Effector memory CD4-positive, alpha-beta T cell (primary cell): Measurements from ENCODE around the gene GHRHR.

Source experiments
- DNase-seq, 3 donors: peaks; one replicate each; pipeline ENCODE4 v3.0.0-alpha.2; 2020
- H3K27ac ChIP-seq: 2 replicates; pipeline ENCODE4 v1.7.0; 2013; ENCODE audit warnings: mild to moderate bottlenecking, low read length, moderate library complexity; ENCODE audit not compliant: insufficient read depth, poor library complexity, severe bottlenecking
- H3K27me3 ChIP-seq: replicated peaks from 2 replicates; pipeline ENCODE4 v1.7.0; 2013; ENCODE audit warnings: mild to moderate bottlenecking, low read length; ENCODE audit not compliant: insufficient read depth, control insufficient read depth, poor library complexity, severe bottlenecking
- H3K36me3 ChIP-seq: 2 replicates; pipeline ENCODE4 v1.7.0; 2013; ENCODE audit warnings: mild to moderate bottlenecking, low read length, moderate library complexity; ENCODE audit not compliant: control insufficient read depth, insufficient read depth
- H3K4me1 ChIP-seq: 2 replicates; pipeline ENCODE4 v1.7.0; 2013; ENCODE audit warnings: low read length, mild to moderate bottlenecking; ENCODE audit not compliant: control insufficient read depth, insufficient read depth, poor library complexity, severe bottlenecking
- H3K4me3 ChIP-seq: 2 replicates; pipeline ENCODE4 v1.7.0; 2013; ENCODE audit warnings: low read length, low read depth, mild to moderate bottlenecking; ENCODE audit not compliant: insufficient read depth, poor library complexity, severe bottlenecking
- H3K9me3 ChIP-seq: 2 replicates; pipeline ENCODE4 v1.7.0; 2013; ENCODE audit warnings: mild to moderate bottlenecking, low read length, moderate library complexity; ENCODE audit not compliant: control insufficient read depth

The GHRHR gene

DNA sequence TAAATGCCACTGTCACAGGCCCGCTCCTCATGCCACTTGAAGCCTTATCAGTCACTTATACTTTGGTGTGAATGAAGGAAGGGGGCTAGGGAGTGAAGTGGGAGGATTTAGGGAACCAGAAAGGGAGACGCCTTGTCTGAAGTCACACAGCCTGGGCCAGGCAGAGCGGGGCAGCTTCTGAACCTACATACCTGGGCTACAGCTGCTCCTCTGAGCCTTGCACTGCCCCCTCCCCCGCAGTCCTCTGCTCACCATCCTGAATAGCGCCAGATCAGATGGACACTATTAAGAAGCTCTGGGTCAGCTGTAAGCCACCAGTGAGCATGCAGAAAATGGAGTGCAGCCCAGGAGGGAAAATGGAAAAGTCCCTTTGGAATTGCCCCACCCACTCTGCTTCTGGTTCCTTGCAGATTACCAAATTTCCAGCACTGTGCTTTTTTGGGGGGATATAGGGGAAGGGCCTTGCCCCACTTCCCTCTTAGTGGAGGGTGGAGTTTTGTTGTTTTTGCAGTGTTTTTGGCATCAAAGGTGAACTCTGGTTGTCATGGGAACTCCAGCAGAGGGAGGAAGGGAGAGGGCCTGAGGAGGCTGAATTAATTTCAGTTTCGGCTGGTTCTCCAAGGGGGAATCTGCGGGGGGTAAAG, 53.4 kb downstream of the GHRHR start:
- Histone ChIP-seq H3K27me3 (no peaks in the 10 kb centered on the region), H3K27ac (no peak overlapping the region), H3K4me3 (no peak overlapping the region), H3K4me1 (peaks cover 3% of the 10 kb centered on the region), H3K9me3 (no peaks in the 10 kb centered on the region), H3K36me3 (no peaks in the 10 kb centered on the region)
- no peak for DNase-seq

DNA sequence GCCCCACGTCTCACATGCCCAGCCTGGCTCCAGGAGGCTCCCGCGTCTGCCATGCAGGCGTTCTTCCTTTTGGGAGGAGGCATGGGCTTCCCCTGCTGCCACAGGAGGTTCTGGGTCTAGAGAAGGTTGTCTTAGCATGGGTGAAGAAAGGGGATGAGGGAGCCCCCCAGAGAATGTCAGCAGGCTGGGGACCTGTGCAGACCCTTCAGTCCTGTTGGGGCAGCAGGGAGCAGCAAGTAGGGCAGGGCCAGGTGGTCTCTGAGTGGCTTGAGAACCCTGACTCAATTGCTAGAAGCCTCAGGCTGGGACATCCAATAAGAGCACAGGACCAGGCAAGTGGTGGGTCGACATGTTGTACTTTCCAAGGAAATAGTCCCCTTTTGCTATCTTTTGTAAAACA, 54.0 kb downstream of the GHRHR start:
- no peak overlapping the region for H3K27ac ChIP-seq
- peaks cover 3% of the 10 kb centered on the region for H3K4me1 ChIP-seq
- no peaks in the 10 kb centered on the region for H3K36me3 ChIP-seq
- no peaks in the 10 kb centered on the region for H3K9me3 ChIP-seq
- no peaks in the 10 kb centered on the region for H3K27me3 ChIP-seq
- H3K4me3 ChIP-seq: no peak overlapping the region
- DNase-seq: no peak

DNA sequence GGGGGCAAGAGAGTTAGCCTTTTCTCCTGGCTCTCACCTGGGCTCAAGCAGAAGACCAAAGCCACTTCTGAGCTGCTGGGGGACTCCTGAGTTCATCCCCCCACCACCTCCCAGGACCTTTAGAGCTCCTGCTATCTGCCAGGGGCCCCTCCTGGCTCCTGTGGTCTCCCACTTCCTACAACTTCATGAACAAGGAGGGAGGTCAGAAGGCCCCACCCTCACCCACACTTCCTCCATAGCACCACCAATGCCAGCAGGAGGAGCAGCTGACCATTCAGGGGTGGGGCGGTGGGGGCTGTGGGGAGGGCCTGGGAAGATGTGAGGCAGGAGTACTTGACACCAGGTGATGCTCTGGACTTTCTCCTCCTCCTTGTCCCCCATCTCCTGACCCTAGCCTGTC, 55.8 kb downstream of the GHRHR start:
- peaks cover 12% of the 10 kb centered on the region for H3K4me1 ChIP-seq
- no peak overlapping the region for H3K4me3 ChIP-seq
- no peaks in the 10 kb centered on the region for H3K36me3 ChIP-seq

DNA sequence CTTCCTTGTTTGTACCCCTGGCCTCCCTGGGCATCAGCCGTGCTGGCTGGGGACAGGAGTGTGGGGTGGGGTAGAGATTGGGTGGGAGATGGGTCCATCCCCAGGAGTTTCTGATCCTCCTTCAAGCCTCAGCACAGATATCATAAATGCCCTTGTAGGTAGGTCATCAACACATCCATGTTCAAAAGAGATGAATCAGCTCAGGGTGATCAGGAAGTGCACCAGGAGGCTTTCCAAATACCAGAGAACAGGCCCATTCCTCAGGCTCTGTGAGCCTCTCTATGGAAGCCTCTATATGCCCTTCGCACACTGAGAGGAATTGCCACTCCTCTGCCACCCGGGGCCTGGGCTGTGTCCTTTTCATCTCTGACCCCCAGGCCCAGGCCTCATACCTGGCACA, 56.4 kb downstream of the GHRHR start:
- no peak overlapping the region for H3K4me3 ChIP-seq
- H3K9me3 ChIP-seq: no peaks in the 10 kb centered on the region
- no peaks in the 10 kb centered on the region for H3K36me3 ChIP-seq
- no peaks in the 10 kb centered on the region for H3K27me3 ChIP-seq
- DNase-seq: no peak
- H3K27ac ChIP-seq: no peak overlapping the region
- H3K4me1 ChIP-seq: peaks cover 12% of the 10 kb centered on the region

More for the DNA sequence above, 55.8 kb downstream of the GHRHR start:
- H3K27me3 ChIP-seq: no peaks in the 10 kb centered on the region
- H3K27ac ChIP-seq: no peak overlapping the region
- no peak for DNase-seq
- no peaks in the 10 kb centered on the region for H3K9me3 ChIP-seq

DNA sequence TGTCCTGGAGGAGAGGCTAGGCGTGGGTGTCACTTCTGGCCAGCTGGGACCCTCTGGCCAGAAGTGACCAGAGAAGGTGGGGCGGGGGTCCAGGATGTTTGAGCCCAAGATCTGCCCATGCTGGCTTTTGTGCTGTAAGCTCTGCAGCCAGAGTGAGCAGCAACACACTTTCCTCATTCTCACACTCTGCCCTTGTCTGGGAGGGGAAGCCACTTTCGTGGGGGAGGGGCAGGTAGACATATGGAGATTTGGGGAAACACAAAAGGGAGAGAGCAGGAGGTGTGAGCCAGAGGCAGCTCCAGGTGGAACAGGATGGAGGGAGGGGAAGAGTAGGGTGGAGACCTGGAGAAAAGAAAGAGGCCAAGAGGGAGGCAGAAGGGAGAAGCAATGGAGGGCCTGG, 56.9 kb downstream of the GHRHR start:
- peaks cover 12% of the 10 kb centered on the region for H3K4me1 ChIP-seq
- H3K27me3 ChIP-seq: no peaks in the 10 kb centered on the region
- DNase-seq: no peak

DNA sequence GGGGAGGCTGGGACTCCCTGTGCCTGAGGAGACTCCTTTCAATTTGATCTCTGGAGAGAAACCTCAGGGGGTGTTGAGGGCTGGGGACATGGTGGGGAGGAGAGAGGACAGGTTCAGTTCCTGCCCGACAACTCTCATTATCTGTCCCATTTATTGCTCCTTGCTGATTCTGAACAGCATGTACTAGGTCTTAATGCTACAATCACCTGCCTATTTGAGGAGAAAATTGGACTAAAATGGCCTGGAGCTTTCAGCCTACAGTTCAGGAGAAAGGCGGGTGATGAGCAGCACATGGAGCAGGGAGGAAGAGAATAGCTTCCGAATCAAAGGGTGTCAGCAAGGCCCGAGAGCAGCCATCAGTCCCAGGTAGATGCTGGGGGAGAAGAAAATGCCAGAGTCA, 58.4 kb downstream of the GHRHR start:
- H3K4me1 ChIP-seq: peaks cover 12% of the 10 kb centered on the region

More for the DNA sequence above, 56.9 kb downstream of the GHRHR start:
- no peaks in the 10 kb centered on the region for H3K36me3 ChIP-seq
- H3K4me3 ChIP-seq: no peak overlapping the region
- no peaks in the 10 kb centered on the region for H3K9me3 ChIP-seq
- H3K27ac ChIP-seq: no peak overlapping the region

DNA sequence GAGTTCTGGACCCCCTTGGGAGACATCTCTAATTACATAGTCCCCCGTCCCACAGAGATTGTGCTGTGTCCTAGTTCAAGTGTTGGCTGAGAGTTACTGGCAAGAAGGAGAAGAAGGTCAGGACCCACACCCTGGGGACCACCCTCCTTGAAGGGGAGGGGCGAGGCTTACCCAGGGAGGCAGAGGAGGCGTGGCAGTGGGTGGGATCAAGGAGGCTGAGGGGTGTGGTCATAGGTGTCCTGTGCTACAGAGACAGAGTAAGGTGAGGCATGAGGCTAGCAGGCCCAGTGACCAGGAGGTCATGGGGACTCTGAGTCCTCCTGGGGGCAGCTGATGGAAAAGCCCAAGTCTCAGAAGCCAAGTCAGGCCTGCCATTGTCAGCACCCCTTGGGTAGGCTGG, 59.0 kb downstream of the GHRHR start:
- H3K27me3 ChIP-seq: no peaks in the 10 kb centered on the region
- no peak for DNase-seq
- H3K4me3 ChIP-seq: no peak overlapping the region
- peaks cover 9% of the 10 kb centered on the region for H3K4me1 ChIP-seq
- H3K9me3 ChIP-seq: no peaks in the 10 kb centered on the region
- H3K27ac ChIP-seq: no peak overlapping the region
- no peaks in the 10 kb centered on the region for H3K36me3 ChIP-seq

More for the DNA sequence above, 58.4 kb downstream of the GHRHR start:
- H3K9me3 ChIP-seq: no peaks in the 10 kb centered on the region
- no peaks in the 10 kb centered on the region for H3K27me3 ChIP-seq
- no peak overlapping the region for H3K4me3 ChIP-seq
- no peaks in the 10 kb centered on the region for H3K36me3 ChIP-seq
- H3K27ac ChIP-seq: no peak overlapping the region
- DNase-seq: no peak

DNA sequence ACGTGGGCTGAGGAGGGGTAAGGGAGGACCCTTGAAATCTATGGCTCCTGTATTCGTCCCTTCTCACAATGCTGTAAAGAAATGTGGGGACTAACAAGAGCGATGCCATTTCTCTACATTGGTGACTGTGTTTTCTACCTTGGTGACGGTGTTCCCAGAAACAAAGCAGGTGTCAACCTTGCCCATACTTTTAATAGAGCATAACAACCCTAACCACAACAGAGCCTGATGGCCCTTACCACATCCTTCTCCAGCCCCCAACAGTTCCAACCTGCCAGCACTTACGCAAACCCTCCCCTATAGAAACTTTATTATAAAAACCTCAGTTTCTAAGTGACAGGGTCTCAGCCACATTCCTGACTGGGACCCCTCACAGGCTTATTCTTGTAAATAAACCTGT, 60.1 kb downstream of the GHRHR start:
- H3K27ac ChIP-seq: no peak overlapping the region
- H3K27me3 ChIP-seq: no peaks in the 10 kb centered on the region
- H3K36me3 ChIP-seq: no peaks in the 10 kb centered on the region
- peaks cover 9% of the 10 kb centered on the region for H3K4me1 ChIP-seq
- H3K9me3 ChIP-seq: no peaks in the 10 kb centered on the region
- no peak overlapping the region for H3K4me3 ChIP-seq
- no peak for DNase-seq

DNA sequence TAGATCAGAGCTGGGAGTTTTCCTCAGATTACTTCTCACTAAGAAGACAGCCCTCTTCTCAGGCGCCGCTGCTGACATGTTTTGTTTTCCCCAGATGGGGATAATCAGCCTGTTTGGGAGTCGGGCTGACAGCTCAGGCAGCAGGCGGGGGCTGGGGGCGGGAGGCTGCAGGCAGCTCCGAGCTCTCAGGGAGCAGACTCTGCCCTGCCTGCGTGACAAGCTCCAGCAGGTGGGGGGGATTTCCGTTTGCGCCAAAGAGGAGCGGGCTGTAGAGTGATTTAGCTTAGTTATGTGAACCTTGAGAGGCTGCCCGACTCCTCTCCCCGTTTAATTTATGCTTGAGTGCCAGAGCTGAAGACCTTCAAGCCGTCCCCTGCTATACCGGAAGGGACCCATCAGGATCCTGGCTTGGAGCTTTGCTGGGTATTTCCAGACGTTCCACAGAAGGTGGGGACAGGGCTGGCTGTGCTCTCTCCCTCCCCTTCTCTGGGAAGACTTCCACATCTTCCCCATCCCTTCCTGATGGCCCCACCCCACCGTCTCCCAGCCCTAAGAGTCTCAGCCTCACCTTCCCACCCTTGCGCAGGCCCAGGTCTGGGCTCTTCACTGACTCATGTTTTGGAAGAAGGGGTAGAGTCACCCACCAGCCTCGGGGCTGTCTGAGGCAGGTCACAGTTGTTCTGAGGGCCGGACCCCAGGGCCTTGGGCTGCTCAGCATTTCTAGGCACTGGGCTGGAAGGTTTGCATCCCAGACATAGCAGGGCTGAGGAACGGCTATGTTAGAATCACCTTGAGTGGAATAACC, 63.6 kb downstream of the GHRHR start:
- Histone ChIP-seq H3K4me1 (peaks cover 9% of the 10 kb centered on the region), H3K27me3 (no peaks in the 10 kb centered on the region), H3K36me3 (no peaks in the 10 kb centered on the region), H3K9me3 (no peaks in the 10 kb centered on the region), H3K27ac (no peak overlapping the region), H3K4me3 (no peak overlapping the region)
- DNase-seq: no peak

DNA sequence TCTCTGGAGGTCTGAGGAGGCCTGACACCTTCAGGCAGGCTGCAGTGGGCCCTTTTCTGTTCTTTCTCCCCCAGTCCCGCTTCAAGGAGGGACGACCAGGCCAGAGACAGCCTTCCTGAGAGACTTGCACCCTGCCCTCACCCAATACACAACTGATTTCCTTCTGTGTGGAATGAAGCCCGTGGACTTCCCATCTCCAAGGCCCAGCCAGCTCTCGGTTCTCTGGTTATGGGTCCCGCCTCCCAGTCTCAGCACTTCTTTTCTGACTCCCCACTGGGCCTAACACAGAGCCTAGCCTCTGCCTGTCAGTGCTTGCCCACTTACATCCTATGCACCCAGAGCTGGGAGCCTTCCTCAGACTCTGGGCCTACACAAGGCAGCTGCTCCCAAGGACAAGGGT, 64.3 kb downstream of the GHRHR start:
- Histone ChIP-seq H3K36me3 (no peaks in the 10 kb centered on the region), H3K9me3 (no peaks in the 10 kb centered on the region), H3K4me3 (no peak overlapping the region), H3K27ac (no peak overlapping the region), H3K4me1 (peaks cover 9% of the 10 kb centered on the region), H3K27me3 (no peaks in the 10 kb centered on the region)
- no peak for DNase-seq
